ENCODE results near the gene SNX9.
"Not testable (repeated sequence)": the region's sequence is repeated elsewhere in the genome, so short reads cannot be mapped to it uniquely, and the experiment has no call there.

GRCh38 chr6:157940375-157941036 is 117.5 kb downstream of the SNX9 start:
- TF ChIP-seq EZH2 (IDR thresholded peaks at IDR 0.05; ENCODE audit: low read length); CTCF (optimal IDR thresholded peaks at IDR 0.05 in 1 of 3, IDR thresholded peaks at IDR 0.05 in 1 of 3, conservative IDR thresholded peaks at IDR 0.05 in 1 of 3; ENCODE audit: extremely low read depth in 1 of 3, insufficient read depth in 2 of 3, low read length in 3 of 3): not testable (repeated sequence)
